Neural cell (in vitro differentiated cells): Measurements from ENCODE around the gene HS6ST2. TPM values are rescaled to one million over a fixed set of nuclear protein-coding genes. Genes with fewer than 3 reads are reported as not detected.

Experiments
- H2AFZ ChIP-seq: fragments of 200-600, 300-800 bp; sonication (generic), shearing (Covaris generic); 2 replicates; pipeline ENCODE4 v1.6.0; 2014; ENCODE audit warnings: low read depth, mild to moderate bottlenecking, antibody characterized with exemption, low read length, moderate library complexity
- H3F3A ChIP-seq: fragments of 200-600 bp; shearing (Covaris generic); 2 replicates; pipeline ENCODE4 v1.6.1; 2016; ENCODE audit warnings: mild to moderate bottlenecking, moderate library complexity, mixed read lengths, antibody characterized with exemption, low read length; ENCODE audit not compliant: insufficient read depth, poor library complexity, severe bottlenecking
- H3K27ac ChIP-seq: fragments of 200-600, 300-800 bp; sonication (generic), shearing (Covaris generic); 2 replicates; pipeline ENCODE4 v1.5.1; 2014; ENCODE audit warnings: mild to moderate bottlenecking, low read length, moderate library complexity
- H3K27me3 ChIP-seq: fragments of 300-800, 200-600 bp; sonication (generic), shearing (Covaris generic); 2 replicates; pipeline ENCODE4 v1.6.0; 2014; ENCODE audit warnings: mild to moderate bottlenecking, low read depth, low read length, moderate library complexity; ENCODE audit not compliant: insufficient read depth
- H3K36me3 ChIP-seq: fragments of 300-800, 200-600 bp; sonication (generic), shearing (Covaris generic); 2 replicates; pipeline ENCODE4 v1.5.1; 2014; ENCODE audit warnings: mild to moderate bottlenecking, antibody characterized with exemption, low read length, moderate library complexity; ENCODE audit not compliant: insufficient read depth
- H3K4me2 ChIP-seq: fragments of 300-800, 200-600 bp; sonication (generic), shearing (Covaris generic); 2 replicates; pipeline ENCODE4 v1.6.0; 2014; ENCODE audit warnings: mild to moderate bottlenecking, low read length
- H3K4me3 ChIP-seq: fragments of 300-800, 200-600 bp; sonication (generic), shearing (Covaris generic); 2 replicates; pipeline ENCODE4 v1.5.1; 2014; ENCODE audit warnings: mild to moderate bottlenecking, low read length, moderate library complexity
- H3K79me2 ChIP-seq: fragments of 200-600 bp; shearing (Covaris generic); replicated peaks from 2 replicates; pipeline ENCODE4 v1.6.0; 2014; ENCODE audit warnings: mild to moderate bottlenecking, low read length, moderate library complexity; ENCODE audit not compliant: insufficient read depth
- H3K9ac ChIP-seq: fragments of 300-800, 200-600 bp; sonication (generic), shearing (Covaris generic); 2 replicates; pipeline ENCODE4 v1.6.1; 2016; ENCODE audit warnings: mild to moderate bottlenecking, low read length, mixed read lengths
- H3K9me2 ChIP-seq: fragments of 200-600 bp; shearing (Covaris generic); 2 replicates; pipeline ENCODE4 v1.6.1; 2016; ENCODE audit warnings: mild to moderate bottlenecking, low read length, mixed read lengths; ENCODE audit not compliant: insufficient read depth
- H3K9me3 ChIP-seq: fragments of 200-600, 300-800 bp; sonication (generic), shearing (Covaris generic); 2 replicates; pipeline ENCODE4 v1.6.1; 2016; ENCODE audit warnings: mild to moderate bottlenecking, mixed run types, low read length, moderate library complexity, mixed read lengths
- H4K20me1 ChIP-seq: fragments of 200-600 bp; shearing (Covaris generic); 2 replicates; pipeline ENCODE4 v1.6.1; 2016; ENCODE audit warnings: mild to moderate bottlenecking, mixed run types; ENCODE audit not compliant: insufficient read depth
- EP300 ChIP-seq: fragments of 450-650 bp; conservative IDR thresholded peaks from 2 replicates; pipeline ENCODE4 v1.6.1; 2014; ENCODE audit warnings: antibody characterized with exemption, mild to moderate bottlenecking, moderate library complexity; ENCODE audit not compliant: poor library complexity, severe bottlenecking
- EZH2 ChIP-seq: fragments of 200-600, 300-800 bp; shearing (Covaris generic), sonication (generic); IDR thresholded peaks from 2 replicates; pipeline ENCODE4 v1.6.1; 2014; ENCODE audit warnings: antibody characterized with exemption, low read length, borderline replicate concordance, mild to moderate bottlenecking; ENCODE audit not compliant: insufficient read depth, poor library complexity, severe bottlenecking
- MXI1 ChIP-seq: fragments of 450-650 bp; conservative IDR thresholded peaks from 2 replicates; pipeline ENCODE4 v1.6.1; 2014; ENCODE audit warnings: antibody characterized with exemption, mild to moderate bottlenecking; ENCODE audit not compliant: poor library complexity, severe bottlenecking
- POLR2AphosphoS5 ChIP-seq: IDR thresholded peaks from 2 replicates; pipeline ENCODE4 v1.6.1; 2012
- RAD21 ChIP-seq: fragments of 450-650 bp; conservative IDR thresholded peaks from 2 replicates; pipeline ENCODE4 v1.6.1; 2014; ENCODE audit warnings: antibody characterized with exemption, mild to moderate bottlenecking, moderate library complexity
- SMC3 ChIP-seq: fragments of 450-650 bp; conservative IDR thresholded peaks from 2 replicates; pipeline ENCODE4 v1.6.1; 2014; ENCODE audit warnings: antibody characterized with exemption, mild to moderate bottlenecking, moderate library complexity; ENCODE audit not compliant: poor library complexity
- TAF1 ChIP-seq: IDR thresholded peaks from 2 replicates; pipeline ENCODE4 v1.6.1; 2012; ENCODE audit warnings: low read depth
- polyA plus RNA-seq: library from polyadenylated mRNA; depleted of rRNA; stranded (reverse); fragments of >200 nt; gene quantifications from 2 replicates; pipeline ENCODE4 v1.2.3, GENCODE V29; 2014
- TF ChIP-seq, protein P1 (sequence below): IDR thresholded peaks from 2 replicates; pipeline ENCODE4 v1.6.1; 2012; ENCODE audit warnings: borderline replicate concordance
- TF ChIP-seq, protein P2 (sequence below): fragments of 450-650 bp; IDR thresholded peaks from 2 replicates; pipeline ENCODE4 v1.5.1; 2014; ENCODE audit warnings: antibody characterized with exemption, mild to moderate bottlenecking, moderate library complexity; ENCODE audit not compliant: poor library complexity, severe bottlenecking

HS6ST2 gene
- polyA plus RNA-seq, 1 donor from 2014 or later = 43.0 TPM

DNA sequence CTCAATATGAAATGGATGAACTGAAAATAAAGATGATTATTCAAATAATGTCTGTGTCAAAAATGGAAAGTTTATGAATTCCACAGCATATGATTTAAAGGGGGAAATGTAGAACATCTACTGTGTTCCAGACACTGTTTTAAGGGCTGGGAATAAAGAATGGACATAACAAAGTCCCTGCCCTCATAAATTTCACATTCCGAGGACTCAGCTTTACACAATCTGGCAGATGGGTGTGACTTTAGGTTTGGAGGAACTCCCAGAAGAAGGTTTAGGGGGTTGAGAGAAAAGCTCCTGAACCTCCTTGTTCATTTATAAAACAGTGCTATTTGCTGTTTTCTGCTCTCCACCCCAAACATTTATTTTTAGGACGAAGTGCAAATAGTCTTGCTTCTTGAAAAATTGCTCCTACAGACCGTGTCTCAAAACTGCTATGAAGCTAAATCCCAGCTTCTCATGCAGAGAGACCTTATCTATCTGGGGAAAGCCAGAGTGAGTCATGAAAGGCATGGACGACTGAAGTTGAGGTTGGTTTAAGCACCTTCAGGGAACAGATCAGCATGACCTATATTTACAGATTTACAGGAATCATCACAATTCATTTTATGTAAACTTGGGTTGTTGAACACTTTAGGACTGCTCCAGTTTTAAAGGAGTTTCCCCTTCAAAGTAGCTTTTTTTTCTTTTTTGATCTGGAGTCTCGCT, 184.3 kb downstream of the HS6ST2 start:
- TF ChIP-seq POLR2AphosphoS5 = no peak
- TF ChIP-seq TAF1 = no peak
- no peak for TF ChIP-seq EZH2
- TF ChIP-seq, protein P1, sequence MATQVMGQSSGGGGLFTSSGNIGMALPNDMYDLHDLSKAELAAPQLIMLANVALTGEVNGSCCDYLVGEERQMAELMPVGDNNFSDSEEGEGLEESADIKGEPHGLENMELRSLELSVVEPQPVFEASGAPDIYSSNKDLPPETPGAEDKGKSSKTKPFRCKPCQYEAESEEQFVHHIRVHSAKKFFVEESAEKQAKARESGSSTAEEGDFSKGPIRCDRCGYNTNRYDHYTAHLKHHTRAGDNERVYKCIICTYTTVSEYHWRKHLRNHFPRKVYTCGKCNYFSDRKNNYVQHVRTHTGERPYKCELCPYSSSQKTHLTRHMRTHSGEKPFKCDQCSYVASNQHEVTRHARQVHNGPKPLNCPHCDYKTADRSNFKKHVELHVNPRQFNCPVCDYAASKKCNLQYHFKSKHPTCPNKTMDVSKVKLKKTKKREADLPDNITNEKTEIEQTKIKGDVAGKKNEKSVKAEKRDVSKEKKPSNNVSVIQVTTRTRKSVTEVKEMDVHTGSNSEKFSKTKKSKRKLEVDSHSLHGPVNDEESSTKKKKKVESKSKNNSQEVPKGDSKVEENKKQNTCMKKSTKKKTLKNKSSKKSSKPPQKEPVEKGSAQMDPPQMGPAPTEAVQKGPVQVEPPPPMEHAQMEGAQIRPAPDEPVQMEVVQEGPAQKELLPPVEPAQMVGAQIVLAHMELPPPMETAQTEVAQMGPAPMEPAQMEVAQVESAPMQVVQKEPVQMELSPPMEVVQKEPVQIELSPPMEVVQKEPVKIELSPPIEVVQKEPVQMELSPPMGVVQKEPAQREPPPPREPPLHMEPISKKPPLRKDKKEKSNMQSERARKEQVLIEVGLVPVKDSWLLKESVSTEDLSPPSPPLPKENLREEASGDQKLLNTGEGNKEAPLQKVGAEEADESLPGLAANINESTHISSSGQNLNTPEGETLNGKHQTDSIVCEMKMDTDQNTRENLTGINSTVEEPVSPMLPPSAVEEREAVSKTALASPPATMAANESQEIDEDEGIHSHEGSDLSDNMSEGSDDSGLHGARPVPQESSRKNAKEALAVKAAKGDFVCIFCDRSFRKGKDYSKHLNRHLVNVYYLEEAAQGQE = no peak
- TF ChIP-seq, protein P2, sequence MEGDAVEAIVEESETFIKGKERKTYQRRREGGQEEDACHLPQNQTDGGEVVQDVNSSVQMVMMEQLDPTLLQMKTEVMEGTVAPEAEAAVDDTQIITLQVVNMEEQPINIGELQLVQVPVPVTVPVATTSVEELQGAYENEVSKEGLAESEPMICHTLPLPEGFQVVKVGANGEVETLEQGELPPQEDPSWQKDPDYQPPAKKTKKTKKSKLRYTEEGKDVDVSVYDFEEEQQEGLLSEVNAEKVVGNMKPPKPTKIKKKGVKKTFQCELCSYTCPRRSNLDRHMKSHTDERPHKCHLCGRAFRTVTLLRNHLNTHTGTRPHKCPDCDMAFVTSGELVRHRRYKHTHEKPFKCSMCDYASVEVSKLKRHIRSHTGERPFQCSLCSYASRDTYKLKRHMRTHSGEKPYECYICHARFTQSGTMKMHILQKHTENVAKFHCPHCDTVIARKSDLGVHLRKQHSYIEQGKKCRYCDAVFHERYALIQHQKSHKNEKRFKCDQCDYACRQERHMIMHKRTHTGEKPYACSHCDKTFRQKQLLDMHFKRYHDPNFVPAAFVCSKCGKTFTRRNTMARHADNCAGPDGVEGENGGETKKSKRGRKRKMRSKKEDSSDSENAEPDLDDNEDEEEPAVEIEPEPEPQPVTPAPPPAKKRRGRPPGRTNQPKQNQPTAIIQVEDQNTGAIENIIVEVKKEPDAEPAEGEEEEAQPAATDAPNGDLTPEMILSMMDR = no peak
- no peak overlapping the region for H3K27ac ChIP-seq
- H3K9ac ChIP-seq = no peak overlapping the region
- H3K4me2 ChIP-seq = no peak overlapping the region
- H4K20me1 ChIP-seq = no peaks in the 10 kb centered on the region
- no peaks in the 10 kb centered on the region for H3K9me2 ChIP-seq
- no peak overlapping the region for H3K4me3 ChIP-seq
- H3K27me3 ChIP-seq = no peaks in the 10 kb centered on the region
- no peaks in the 10 kb centered on the region for H3F3A ChIP-seq
- H2AFZ ChIP-seq = no peak overlapping the region
- H3K79me2 ChIP-seq = no peaks in the 10 kb centered on the region
- no peaks in the 10 kb centered on the region for H3K9me3 ChIP-seq
- no peaks in the 10 kb centered on the region for H3K36me3 ChIP-seq

DNA sequence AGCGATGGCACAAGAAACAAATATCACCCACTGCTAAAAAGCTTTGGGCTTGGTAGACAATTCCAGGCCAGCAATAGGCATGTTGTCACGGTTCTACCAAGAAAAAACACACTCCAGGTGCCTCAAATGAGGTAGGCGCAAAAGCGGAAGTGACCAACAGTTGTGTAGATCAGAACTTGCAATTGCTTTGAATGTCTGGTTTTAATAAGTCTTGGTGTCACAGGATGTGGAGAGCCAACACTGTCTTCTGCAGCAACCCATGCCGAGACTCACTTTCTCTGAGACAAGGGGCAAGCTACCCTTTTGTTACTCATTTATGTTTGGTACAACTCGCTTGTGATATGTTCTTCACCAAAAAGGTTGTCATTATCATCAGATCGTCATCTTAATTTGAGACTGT, 188.8 kb downstream of the HS6ST2 start:
- H3K27me3 ChIP-seq = no peaks in the 10 kb centered on the region

More for the DNA sequence above, 188.8 kb downstream of the HS6ST2 start:
- Histone ChIP-seq H3K27ac (no peak overlapping the region), H3K4me3 (no peak overlapping the region), H4K20me1 (no peaks in the 10 kb centered on the region), H3K36me3 (no peaks in the 10 kb centered on the region), H2AFZ (no peak overlapping the region), H3K9ac (no peak overlapping the region), H3K9me2 (no peaks in the 10 kb centered on the region), H3K4me2 (no peak overlapping the region), H3K9me3 (no peaks in the 10 kb centered on the region), H3K79me2 (no peaks in the 10 kb centered on the region), H3F3A (no peaks in the 10 kb centered on the region)
- no peak for TF ChIP-seq SMC3
- TF ChIP-seq EZH2 = no peak
- TF ChIP-seq MXI1 = no peak
- no peak for TF ChIP-seq TAF1
- TF ChIP-seq, protein P2 = no peak
- TF ChIP-seq RAD21 = no peak
- no peak for TF ChIP-seq POLR2AphosphoS5
- TF ChIP-seq, protein P1 = no peak
- TF ChIP-seq EP300 = no peak
